Gastrocnemius medialis (tissue), 4 donors: ENCODE data around the gene MORN5.

Source experiments
- CTCF ChIP-seq, 5 experiments: fragments of 450-650 bp in 3 of 5; fragments of 200-600 bp in 2 of 5; sonication (generic) in 2 of 5; IDR thresholded peaks in 4 of 5; conservative IDR thresholded peaks in 1 of 5; 1 replicate in 4 of 5; 2 replicates in 1 of 5; pipeline ENCODE4 v1.5.1; 2016 to 2019; ENCODE audit warnings: antibody characterized with exemption in 5 of 5, mild to moderate bottlenecking in 3 of 5, moderate library complexity in 3 of 5
- POLR2A ChIP-seq, 2 donors: fragments of 450-650 bp; IDR thresholded peaks; one replicate each; pipeline ENCODE4 v1.6.1; 2017; ENCODE audit warnings: antibody characterized with exemption in 2 of 2, mild to moderate bottlenecking in 2 of 2, moderate library complexity in 2 of 2

- TF ChIP-seq CTCF (IDR thresholded peaks at IDR 0.05 in 4 of 5, conservative IDR thresholded peaks at IDR 0.05 in 1 of 5) (no peak), POLR2A (IDR thresholded peaks at IDR 0.05) (no peak)
Observed at GRCh38 chr9:122179690-122180074, 20.0 kb downstream of the MORN5 start.
